ENCODE data around the gene GRXCR1.

Gene GRXCR1

GRCh38 chr4:42925921-42926320 is 33.4 kb downstream of the GRXCR1 start:
- no peak for DNase-seq (ENCODE audit: insufficient read length, low spot score)
- FAIRE-seq = no peak

GRCh38 chr4:42927946-42928345 is 35.4 kb downstream of the GRXCR1 start:
- DNase-seq (ENCODE audit: insufficient read length, low spot score) = no peak
- no peak for FAIRE-seq

GRCh38 chr4:42928582-42928981 is 36.1 kb downstream of the GRXCR1 start:
- no peak for DNase-seq (ENCODE audit: insufficient read length, low spot score)
- no peak for FAIRE-seq

GRCh38 chr4:42942216-42942615 is 49.7 kb downstream of the GRXCR1 start:
- no peak for DNase-seq (ENCODE audit: insufficient read length, low spot score)
- no peak for FAIRE-seq

GRCh38 chr4:42945874-42946273 is 53.4 kb downstream of the GRXCR1 start:
- DNase-seq (ENCODE audit: insufficient read length, low spot score) = no peak
- no peak for FAIRE-seq

- FAIRE-seq (no peak), DNase-seq (ENCODE audit: insufficient read length, low spot score) (no peak)
Observed at GRCh38 chr4:42953321-42953720, 60.8 kb downstream of the GRXCR1 start.

- FAIRE-seq (no peak), DNase-seq (ENCODE audit: insufficient read length, low spot score) (no peak)
Observed at GRCh38 chr4:42954963-42955669, 62.6 kb downstream of the GRXCR1 start.

GRCh38 chr4:42955746-42956505 is 63.4 kb downstream of the GRXCR1 start:
- DNase-seq (ENCODE audit: insufficient read length, low spot score) (no peak), FAIRE-seq (no peak)

- FAIRE-seq (no peak), DNase-seq (ENCODE audit: insufficient read length, low spot score) (no peak)
Observed at GRCh38 chr4:42965326-42965725, 72.8 kb downstream of the GRXCR1 start.

GRCh38 chr4:42985976-42986375 is 93.5 kb downstream of the GRXCR1 start:
- DNase-seq (ENCODE audit: insufficient read length, low spot score) (no peak), FAIRE-seq (no peak)

- FAIRE-seq (no peak), DNase-seq (ENCODE audit: insufficient read length, low spot score) (peak; percentile 16)
Observed at GRCh38 chr4:42995343-42995944, 102.9 kb downstream of the GRXCR1 start.

GRCh38 chr4:43008793-43009192 is 116.3 kb downstream of the GRXCR1 start:
- no peak for DNase-seq (ENCODE audit: insufficient read length, low spot score)
- FAIRE-seq = no peak

GRCh38 chr4:43014256-43014655 is 121.7 kb downstream of the GRXCR1 start:
- no peak for FAIRE-seq

GRCh38 chr4:43041632-43042031 is 149.1 kb downstream of the GRXCR1 start:
- FAIRE-seq = no peak
- no peak for DNase-seq (ENCODE audit: insufficient read length, low spot score)

More at GRCh38 chr4:43014256-43014655, 121.7 kb downstream of the GRXCR1 start:
- DNase-seq (ENCODE audit: insufficient read length, low spot score) = no peak

GRCh38 chr4:43047058-43047457 is 154.5 kb downstream of the GRXCR1 start:
- DNase-seq (ENCODE audit: insufficient read length, low spot score) (no peak), FAIRE-seq (no peak)

GRCh38 chr4:43048570-43048969 is 156.1 kb downstream of the GRXCR1 start:
- no peak for FAIRE-seq
- DNase-seq (ENCODE audit: insufficient read length, low spot score) = no peak

- DNase-seq (ENCODE audit: insufficient read length, low spot score) (no peak), FAIRE-seq (no peak)
Observed at GRCh38 chr4:43049326-43049725, 156.8 kb downstream of the GRXCR1 start.

GRCh38 chr4:43066415-43066814 is 173.9 kb downstream of the GRXCR1 start:
- FAIRE-seq (no peak), DNase-seq (ENCODE audit: insufficient read length, low spot score) (no peak)

GRCh38 chr4:43071069-43071468 is 178.6 kb downstream of the GRXCR1 start:
- FAIRE-seq = no peak
- DNase-seq (ENCODE audit: insufficient read length, low spot score) = no peak
